HG02970 (cell line): ENCODE measurements around the gene PSMA3.
"Not testable (repeated sequence)": the region's sequence is repeated elsewhere in the genome, so short reads cannot be mapped to it uniquely, and the experiment has no call there.

Source experiments
- ATAC-seq: cut with Tn5 transposase; IDR thresholded peaks from one replicate; pipeline ENCODE4 v1.9.1; 2021; ENCODE audit warnings: mild to moderate bottlenecking, moderate library complexity, moderate number of reproducible peaks; ENCODE audit not compliant: unreplicated experiment, low FRiP score

PSMA3 gene

DNA sequence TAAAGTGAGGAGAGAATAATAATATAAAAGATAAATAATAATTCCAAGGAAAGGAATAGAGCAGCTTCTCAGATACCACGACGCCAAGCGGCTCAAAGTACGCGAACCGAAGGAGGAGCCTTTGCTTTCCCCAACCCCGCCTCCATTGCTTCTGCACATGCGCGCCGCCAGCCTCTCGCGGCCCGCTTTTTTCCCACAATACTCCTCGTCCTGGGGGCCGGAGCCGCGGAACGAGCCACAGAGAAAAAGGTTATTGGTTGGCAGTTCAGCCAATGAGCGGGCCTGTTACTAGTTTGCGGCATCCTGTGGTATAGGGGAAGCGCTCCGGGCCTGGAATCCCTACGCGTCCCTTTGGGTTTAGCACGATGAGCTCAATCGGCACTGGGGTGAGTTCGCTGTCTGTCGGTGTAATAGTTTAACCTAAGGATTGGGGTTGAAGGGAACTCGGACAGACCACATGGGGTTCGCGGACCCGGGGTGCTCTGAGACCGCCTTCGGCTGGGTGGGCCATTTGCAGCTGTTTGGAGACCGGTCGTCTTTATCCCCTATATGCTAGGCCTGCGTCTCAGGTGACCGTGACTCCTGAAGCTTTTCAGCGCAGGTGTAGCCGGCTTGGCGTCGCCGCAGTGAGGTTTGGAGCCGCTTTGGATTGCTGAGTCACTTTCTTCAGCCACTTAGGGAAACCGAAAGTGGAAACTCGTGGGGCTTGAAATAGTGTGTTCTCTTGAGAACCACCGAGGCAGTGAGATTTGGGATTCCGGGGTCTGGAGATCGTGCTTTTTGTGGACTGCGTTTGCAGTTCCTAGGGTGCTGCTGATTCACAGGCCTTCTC is at the start of gene PSMA3:
TSS of gene PSMA3 (plus strand) at position 288 of the 832 bp plus-strand sequence. CDS start at position 366, 78 bp downstream.
- peak; percentile 84 for ATAC-seq

DNA sequence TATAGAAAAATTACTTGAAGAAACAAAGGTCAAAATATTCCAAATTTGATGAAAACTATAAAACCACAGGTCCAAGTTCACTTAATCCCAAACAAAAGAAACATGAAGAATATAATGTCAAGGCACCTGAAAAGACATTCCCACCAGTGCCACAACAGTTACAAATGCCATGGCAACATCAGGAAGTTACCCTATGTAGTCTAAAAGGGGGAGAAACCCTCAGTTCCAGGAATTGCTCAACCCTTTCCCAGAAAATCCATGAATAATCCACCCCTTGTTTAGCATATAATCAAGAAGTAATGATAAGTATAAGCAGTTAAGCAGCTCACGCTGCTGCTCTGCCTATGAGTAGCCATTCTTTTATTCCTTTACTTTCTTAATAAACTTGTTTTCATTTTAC is 48.4 kb upstream of the PSMA3 start:
- no peak for ATAC-seq

DNA sequence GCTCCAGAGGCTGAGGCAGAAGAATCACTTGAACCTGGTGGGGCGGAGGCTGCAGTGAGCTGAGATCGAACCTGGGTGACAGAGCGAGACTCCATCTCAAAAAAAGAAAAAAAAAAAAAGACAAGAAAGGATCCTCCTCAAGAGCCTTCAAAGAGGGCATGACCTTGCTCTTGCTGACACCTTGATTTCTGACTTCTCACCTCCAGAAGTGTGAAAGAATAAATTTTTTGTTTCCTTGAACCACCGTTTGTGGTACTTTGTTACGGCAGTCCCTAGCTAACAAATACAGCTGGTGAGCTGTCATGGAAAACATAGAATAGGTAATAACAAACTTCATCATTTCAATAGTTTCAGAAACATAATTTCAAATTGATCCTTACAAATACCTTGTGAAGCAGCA is 46.6 kb upstream of the PSMA3 start:
- ATAC-seq: no peak

DNA sequence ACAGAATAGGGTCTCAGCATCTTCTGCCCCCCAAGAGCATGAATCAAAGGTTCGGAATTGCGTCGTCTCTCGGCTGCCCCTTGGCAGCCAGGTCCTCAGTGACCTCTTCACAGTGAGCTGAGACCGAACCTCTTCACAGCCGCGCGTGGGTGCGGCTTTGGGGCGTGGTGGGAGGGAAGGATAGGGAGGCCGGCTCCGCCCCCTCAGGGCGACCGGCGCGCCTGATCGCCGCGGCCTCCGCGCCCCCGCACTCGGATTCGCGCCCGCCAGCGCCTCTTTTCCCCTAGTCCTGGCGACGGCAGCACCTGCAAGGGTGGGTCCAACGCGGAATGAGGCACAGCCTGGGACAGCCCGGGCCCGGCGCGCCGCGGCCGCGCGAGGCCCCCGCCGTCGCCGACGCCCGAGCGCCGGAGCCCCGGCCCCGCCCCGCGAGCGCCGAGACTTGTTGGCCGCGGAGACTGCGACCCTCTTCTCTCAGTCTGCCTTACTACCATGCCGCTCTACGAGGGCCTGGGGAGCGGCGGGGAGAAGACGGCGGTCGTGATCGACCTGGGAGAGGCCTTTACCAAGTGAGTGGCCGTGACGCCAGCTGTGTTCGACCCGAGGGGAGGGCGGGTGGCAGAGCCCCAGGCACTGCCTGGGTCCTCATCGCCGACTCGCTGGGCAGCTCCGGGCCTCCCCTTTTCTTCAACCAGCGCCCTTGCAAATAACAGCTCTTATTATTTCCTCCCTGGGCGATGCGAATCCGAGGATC is 44.7 kb upstream of the PSMA3 start, which contains the start of gene ACTR10:
TSS of gene ACTR10 (plus strand) at position 424 of the 754 bp plus-strand sequence. CDS start at position 493, 69 bp downstream.
- peak; percentile 92 for ATAC-seq

DNA sequence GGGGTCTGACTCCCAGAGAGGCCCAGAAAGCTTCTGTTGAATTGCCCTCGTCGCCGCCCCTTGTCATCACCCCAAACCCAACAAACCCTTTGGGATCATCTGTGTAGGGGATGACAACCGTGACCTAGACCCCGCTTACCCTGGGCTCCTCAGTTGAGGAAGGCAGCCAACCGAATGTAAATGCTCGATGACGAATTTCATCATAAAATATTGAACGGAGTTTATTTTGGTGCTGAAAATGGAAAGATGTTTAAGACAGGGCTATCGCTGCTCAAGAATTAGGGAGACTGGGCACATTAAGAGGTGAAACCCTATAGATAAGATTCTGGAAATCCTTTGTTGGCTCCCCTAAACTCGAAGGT is 44.2 kb upstream of the PSMA3 start:
- ATAC-seq: no peak

DNA sequence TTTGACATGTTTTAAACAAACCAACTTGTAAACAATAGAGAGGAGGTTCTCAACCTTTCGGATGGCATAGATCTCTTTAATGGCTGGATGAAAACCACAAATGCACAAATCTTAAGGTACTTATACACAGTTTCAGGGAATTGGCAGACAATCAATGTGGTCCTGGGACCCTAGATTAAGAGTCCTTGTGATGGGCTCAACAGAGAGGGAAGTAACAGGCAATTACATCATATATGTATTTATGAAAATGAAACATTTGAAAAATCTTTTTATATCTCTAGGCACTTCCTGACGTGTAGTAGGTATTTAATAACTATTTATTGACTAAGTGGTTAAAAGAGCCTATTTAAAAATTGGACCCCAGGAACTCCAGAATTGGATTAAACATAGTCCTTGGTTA is 43.8 kb upstream of the PSMA3 start:
- ATAC-seq: no peak

DNA sequence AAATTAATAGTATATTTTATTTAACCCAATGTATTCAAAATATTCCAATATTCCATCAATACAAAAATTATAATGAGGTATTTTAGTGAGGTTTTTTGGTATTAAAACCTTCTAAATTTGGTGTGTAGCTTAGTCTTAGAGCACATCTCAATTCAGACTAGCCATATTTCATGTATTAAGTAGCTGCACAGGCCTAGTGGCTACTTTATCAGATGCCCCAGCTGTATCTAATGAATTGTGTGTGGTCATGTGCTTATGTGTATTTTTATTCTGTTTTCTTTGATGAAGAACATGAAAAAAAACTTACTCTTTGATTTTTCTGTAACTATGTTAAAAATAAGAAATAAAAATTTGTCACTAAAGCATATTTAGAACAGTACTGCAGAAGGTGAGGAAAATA is 31.5 kb upstream of the PSMA3 start:
- ATAC-seq: no peak

DNA sequence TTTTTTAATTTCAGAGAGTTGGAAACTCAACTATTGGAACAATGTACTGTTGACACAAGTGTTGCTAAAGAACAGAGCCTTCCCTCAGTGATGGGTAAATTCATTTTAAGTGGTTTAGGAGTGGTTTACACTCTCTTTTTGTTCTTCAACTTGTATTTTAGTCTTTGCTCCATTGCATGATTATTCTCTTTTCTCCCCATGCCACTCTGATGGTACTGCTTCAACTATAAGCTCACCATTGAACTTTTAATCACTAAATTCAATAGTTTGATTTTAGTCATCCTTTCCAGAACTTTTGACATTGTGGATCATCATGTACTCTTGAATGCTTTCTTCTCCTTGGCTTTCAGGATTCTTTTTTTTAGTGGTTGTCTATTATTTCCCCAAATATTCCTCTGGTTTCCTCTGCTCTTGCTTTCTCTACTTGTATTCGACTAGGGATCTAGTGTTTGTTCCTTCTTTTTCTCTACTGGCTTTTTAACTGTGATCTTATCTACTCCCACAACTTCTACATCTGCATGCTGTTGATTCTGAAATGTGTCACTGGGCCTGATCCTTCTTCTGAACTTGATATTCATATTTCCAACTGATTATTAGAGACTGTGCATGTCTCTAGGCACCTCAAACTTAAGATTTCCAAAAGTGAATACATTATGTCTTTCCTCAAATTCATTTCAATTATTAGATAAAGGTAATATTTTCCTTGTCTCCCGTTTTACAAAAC is 29.3 kb upstream of the PSMA3 start:
- ATAC-seq: no peak

DNA sequence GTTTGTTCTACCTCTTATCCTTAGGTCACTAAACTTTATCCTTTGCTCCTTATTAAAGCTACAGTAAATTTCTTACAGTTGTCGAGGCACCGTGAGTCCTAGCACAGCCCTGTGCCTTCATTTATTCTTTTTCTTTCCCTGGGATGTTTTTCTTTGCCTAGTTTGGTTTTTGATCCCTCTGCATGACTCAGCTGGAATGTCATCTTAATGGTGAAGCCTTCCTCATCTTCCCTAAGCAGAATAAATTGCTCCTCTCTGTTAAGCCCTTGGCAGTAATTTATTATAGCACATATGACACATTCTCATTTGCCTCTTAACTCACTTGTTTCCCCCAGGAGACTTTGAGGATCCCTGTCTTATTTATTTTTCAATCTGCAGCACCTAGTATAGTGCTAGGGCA is 28.1 kb upstream of the PSMA3 start:
- ATAC-seq: no peak

DNA sequence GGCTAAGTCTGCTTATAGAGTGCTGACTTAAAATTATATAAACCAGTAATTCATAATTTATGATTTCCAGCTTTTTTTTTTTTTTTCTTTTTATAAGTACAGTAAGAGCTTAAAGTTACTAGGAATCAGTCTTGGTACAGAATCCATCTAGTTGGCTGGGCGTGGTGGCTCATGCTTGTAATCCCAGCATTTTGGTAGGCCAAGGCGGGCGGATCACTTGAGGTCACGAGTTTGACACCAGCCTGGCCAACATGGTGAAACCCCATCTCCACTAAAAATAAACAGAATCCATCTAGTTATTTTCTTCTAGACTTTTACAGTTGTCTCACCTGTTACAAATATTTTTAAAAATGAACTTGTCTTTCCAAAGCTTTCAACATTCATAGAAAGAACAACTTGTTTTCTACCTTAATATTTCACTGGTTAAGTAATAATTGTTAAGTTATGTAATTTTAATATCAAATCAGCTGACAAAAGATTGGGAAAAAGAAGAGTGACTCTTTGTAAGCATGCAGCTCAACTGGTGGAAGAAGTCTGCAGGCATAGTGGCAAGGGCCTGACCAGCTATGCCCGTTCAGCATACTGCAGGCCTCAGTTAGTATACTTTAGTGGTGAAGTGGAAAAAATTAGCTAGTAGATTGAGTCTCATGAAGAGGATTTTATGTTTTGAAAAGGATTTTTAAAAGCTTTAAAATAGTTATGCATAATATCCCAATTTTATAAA is 17.4 kb upstream of the PSMA3 start:
- no peak for ATAC-seq

DNA sequence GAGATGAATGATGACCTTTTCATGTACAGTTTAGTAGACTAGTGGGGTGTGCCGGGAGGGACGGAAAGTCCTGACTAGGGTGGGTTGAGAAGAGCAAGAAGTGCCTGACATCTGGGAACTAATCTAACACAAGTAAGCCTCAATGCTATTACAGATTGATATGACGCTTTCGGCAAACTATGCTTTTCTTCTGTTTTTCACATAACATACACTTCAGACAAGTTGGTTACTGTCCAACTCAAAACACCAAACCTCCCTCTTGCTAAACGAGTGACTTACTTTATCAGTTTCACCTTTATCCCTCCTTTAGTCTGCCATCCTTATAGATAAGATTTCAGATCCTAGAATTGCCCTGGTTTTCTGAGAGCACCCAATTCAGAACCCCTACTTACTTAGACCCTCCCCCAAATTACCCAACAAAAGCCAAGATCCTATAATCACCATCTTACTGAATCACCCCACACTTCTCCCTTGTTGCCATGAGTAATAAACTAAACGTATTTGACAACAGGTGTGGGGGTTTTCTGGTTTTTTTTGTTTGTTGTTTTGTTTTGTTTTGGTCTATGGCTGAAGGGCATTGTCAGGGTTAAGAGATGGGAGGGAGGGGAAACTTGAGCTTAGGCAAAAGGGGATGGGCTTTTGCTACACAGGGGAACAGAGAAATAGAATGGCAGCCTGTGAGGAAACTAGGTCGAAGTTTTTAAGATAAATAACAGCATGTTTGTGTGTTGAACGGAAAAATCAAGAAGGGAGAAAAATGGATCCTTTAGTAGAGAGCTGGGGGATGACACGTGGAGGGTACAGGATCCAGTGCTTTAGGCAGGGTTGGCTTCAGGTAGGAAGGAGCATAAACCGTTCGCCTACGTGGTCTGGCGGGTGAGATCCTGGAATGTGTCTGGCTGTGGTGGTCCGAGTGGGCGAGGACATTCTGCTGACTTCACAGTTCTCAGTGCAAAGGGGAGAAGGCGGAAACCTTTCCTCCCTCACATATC is 6.1 kb upstream of the PSMA3 start:
- ATAC-seq: no peak

DNA sequence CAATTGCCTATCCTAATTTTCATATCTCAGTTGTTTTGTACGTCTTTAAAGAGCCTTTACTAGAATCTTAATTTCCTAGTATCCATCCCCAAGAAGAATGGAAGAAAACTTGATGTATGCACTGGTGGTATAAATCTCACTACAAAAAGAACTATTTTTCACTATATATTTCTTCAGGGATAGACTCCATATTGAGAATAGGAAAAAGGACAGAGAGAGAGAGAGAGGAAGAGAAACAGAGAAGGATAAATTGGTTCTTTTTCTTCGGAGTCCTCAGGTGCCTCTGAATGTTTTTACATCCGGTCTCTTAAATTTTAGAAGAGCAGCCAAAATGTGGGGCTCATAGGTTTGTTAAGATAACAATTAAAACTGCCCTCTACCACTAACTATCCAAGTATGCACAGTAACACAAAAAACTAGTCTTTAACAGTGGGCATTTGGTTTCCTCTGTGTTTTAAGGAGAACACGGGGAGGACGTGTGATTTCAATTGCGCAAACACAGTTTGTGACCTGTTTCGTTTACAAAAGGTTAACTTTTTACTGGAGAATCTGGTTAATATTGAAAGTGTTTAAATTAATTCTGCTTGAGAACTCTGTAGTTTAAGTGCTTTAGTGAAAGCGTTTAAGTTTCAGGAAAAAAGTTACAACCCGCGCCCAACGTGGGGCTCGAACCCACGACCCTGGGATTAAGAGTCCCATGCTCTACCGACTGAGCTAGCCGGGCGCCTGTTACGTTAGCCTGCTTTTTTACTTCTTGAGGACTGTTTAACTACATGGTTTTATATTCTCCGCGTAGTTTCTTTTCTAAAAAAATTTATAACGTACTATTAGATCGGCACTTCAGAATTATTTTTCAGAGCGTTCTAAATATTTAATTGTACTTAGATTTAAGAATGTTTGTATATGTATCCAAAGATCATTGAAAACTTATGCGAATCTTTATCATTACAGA is 5.1 kb upstream of the PSMA3 start:
- no peak for ATAC-seq

DNA sequence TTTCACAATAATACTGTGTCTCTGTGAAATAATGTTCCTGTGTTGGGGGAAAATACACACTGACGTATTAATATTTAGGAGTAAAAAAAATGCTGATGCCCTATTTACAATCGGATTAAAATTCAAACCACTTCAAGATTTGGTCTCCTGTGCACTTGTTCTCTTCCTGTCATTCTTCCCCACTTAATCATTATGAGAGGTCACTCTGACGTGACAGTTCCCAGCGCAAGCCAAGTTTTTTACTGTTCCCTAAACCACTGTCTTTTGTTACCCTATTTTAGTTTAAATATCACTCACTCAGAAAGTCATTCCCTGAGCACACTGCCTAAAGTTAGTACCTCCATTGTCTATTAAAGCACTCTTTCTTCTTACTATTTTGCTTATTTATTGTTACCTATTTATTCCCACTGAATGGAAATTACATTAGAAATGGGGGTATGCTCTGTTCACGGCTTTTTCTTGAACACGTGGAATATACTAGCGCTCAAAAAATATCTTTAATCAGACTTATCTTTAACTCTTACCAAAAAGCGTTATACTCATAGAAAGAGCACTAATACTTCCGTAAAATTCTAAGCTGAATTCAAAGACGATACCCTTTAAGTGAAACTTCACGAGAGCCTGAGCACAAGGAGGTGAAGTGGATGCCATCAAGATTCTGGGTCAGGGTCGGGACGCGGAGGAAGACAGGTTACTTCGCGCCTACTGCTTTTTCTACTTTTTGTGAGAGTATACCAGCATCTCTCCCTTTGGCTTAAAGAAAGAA is 670 bp upstream of the PSMA3 start:
- peak; percentile 35 for ATAC-seq

DNA sequence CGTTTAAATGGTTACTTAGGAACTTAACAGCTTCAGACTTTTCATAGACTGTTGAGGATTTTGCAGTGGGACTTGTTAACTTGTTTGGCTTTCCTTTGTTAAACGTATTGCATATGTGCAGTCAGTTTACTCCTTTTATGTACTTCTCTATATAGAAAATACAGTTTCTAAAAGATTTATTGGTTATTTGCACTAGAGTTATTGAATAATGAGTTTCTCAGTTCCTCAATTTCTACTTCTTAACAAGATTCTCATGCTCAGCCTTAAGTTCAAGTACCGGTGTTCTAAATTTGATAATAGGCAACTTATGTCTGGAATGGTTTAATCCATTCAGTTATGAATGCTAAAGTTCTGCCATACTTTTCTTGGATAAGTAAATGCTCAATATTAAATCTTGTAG is 919 bp downstream of the PSMA3 start:
- no peak for ATAC-seq

DNA sequence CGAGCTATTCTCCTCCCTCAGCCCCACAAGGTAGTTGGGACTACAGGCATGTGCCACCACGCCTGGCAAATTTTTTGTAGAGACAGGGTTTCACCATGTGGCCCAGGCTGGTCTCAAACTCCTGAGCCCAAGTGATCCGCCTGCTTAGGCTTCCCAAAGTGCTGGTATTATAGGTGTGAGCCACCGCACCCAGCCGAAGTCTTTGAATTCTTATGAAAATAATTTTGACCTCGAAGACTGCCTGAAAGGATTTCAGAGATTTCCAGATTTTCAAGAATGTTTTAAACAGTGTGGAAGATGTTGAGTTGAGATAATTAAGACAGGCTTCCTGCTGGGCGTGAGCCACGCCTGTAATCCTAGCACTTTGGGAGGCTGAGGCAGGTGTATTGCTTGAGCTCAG is 5.0 kb downstream of the PSMA3 start:
- ATAC-seq: no peak

DNA sequence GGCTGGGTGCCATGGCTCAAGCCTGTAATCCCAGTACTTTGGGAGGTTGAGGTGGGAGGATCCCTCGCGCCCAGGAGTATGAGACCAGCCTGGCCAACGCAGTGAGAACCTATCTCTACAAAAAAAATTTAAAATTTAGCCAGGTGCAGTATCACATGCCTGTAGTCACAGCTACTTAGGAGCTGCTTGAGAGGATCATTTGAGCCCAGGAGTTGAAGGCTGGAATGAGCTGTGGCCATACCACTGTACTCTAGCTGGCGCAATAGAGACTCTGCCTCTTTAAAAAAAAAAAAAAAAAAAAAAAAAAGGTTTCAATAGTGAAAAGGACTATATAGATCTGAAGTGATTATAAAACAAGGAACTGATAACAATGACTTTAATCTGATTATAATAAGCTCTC is 13.5 kb downstream of the PSMA3 start:
- ATAC-seq: no peak

DNA sequence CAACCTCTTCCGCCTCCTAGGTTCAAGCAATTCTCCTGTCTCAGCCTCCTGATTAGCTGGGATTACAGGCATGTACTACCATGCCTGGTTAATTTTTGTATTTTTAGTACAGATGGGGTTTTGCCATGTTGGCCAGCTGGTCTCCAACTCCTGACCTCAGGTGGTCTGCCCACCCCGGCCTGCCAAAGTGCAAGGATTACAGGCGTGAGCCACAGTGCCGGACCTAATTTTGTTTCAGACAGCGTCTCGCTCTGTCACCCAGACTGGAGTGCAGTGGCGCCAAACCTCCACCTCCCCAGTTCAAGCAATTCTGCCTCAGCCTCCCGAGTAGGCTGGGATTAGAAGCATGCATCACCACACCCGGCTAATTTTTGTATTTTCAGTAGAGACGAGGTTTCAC is 17.4 kb downstream of the PSMA3 start:
- not testable (repeated sequence) for ATAC-seq
